GM12875 (cell line): ENCODE measurements around the gene EARS2.
"Not testable (repeated sequence)": the region's sequence is repeated elsewhere in the genome, so short reads cannot be mapped to it uniquely, and the experiment has no call there.

Experiments
- H3K4me3 ChIP-seq: one replicate; pipeline ENCODE4 v1.5.1; 2011; ENCODE audit warnings: low read depth, low read length, control low read depth
- CTCF ChIP-seq: IDR thresholded peaks from 2 replicates; pipeline ENCODE4 v1.5.1; 2011; ENCODE audit warnings: low read depth, mild to moderate bottlenecking, control low read depth, inconsistent platforms, low read length, moderate library complexity, borderline replicate concordance; ENCODE audit not compliant: insufficient read depth

Gene EARS2

GRCh38 chr16:23494188-23494587, 63.0 kb downstream of the EARS2 start:
- no peak for TF ChIP-seq CTCF
- no peak overlapping the region for H3K4me3 ChIP-seq

GRCh38 chr16:23491490-23492391, 65.4 kb downstream of the EARS2 start:
- TF ChIP-seq CTCF: no peak

GRCh38 chr16:23486480-23486879, 70.7 kb downstream of the EARS2 start:
- no peak for TF ChIP-seq CTCF
- no peak overlapping the region for H3K4me3 ChIP-seq

More at GRCh38 chr16:23491490-23492391, 65.4 kb downstream of the EARS2 start:
- no peak overlapping the region for H3K4me3 ChIP-seq

GRCh38 chr16:23485841-23486240, 71.3 kb downstream of the EARS2 start:
- no peak for TF ChIP-seq CTCF
- no peak overlapping the region for H3K4me3 ChIP-seq

- H3K4me3 ChIP-seq: no peak overlapping the region
- TF ChIP-seq CTCF: no peak
Observed at GRCh38 chr16:23485257-23485614, 71.9 kb downstream of the EARS2 start.

GRCh38 chr16:23484510-23485256, 72.5 kb downstream of the EARS2 start:
- H3K4me3 ChIP-seq: no peak overlapping the region
- TF ChIP-seq CTCF: no peak

GRCh38 chr16:23483492-23483891, 73.7 kb downstream of the EARS2 start:
- H3K4me3 ChIP-seq: not testable (repeated sequence)
